GM21390 (cell line): ENCODE results near the gene TMEM127.
A peak's percentile ranks its signal among the peaks of the same experiment; 100 is the strongest.
"Not testable (repeated sequence)": the region's sequence is repeated elsewhere in the genome, so short reads cannot be mapped to it uniquely, and the experiment has no call there.

Source experiments
- ATAC-seq: cut with Tn5 transposase; IDR thresholded peaks from one replicate; pipeline ENCODE4 v1.9.1; 2021; ENCODE audit not compliant: unreplicated experiment

Gene TMEM127

GRCh38 chr2:96265840-96266679 is at the start of gene TMEM127, which contains the start of gene CIAO1:
TMEM127 (minus strand) TSS chr2:96265997; CDS start chr2:96265381, 616 bp downstream.
CIAO1 (plus strand) TSS chr2:96266225; CDS start chr2:96266351, 126 bp downstream.
- peak; percentile 90 for ATAC-seq

GRCh38 chr2:96315005-96315399 is 49.2 kb upstream of the TMEM127 start:
- no peak for ATAC-seq

- ATAC-seq: no peak
These were observed 42.5 kb upstream of the TMEM127 start for GRCh38 chr2:96308248-96308647.

GRCh38 chr2:96306370-96306769 is 40.6 kb upstream of the TMEM127 start:
- ATAC-seq: no peak

GRCh38 chr2:96305979-96306308 is 40.1 kb upstream of the TMEM127 start:
- ATAC-seq: no peak

GRCh38 chr2:96305091-96305978 is 39.5 kb upstream of the TMEM127 start, which contains the start of gene SNRNP200:
SNRNP200 (minus strand) TSS chr2:96305546; CDS start chr2:96305437, 109 bp downstream.
- peak; percentile 92 for ATAC-seq

GRCh38 chr2:96304606-96305005 is 38.8 kb upstream of the TMEM127 start:
- ATAC-seq: no peak

- ATAC-seq: no peak
These were observed 36.1 kb upstream of the TMEM127 start for GRCh38 chr2:96301865-96302264.

GRCh38 chr2:96296925-96297324 is 31.1 kb upstream of the TMEM127 start:
- no peak for ATAC-seq

GRCh38 chr2:96294271-96294670 is 28.5 kb upstream of the TMEM127 start:
- not testable (repeated sequence) for ATAC-seq

- no peak for ATAC-seq
These were observed 26.0 kb upstream of the TMEM127 start for GRCh38 chr2:96291751-96292150.

GRCh38 chr2:96287273-96287856 is 21.6 kb upstream of the TMEM127 start:
- ATAC-seq: no peak

GRCh38 chr2:96276787-96277499 is 11.1 kb upstream of the TMEM127 start:
- no peak for ATAC-seq

- ATAC-seq: no peak
These were observed 8.7 kb upstream of the TMEM127 start for GRCh38 chr2:96274355-96275056.

- ATAC-seq: no peak
These were observed 8.0 kb upstream of the TMEM127 start for GRCh38 chr2:96273763-96274162.

GRCh38 chr2:96271995-96272394 is 6.2 kb upstream of the TMEM127 start:
- ATAC-seq: no peak

GRCh38 chr2:96267159-96267971 is 1.6 kb upstream of the TMEM127 start:
- no peak for ATAC-seq

GRCh38 chr2:96265349-96265839 is 403 bp downstream of the TMEM127 start:
- peak; percentile 5 for ATAC-seq
